AG20443 (cell line): ENCODE results near the gene HEATR9.

Source experiments
- DNase-seq: peaks from one replicate; pipeline ENCODE4 v3.0.0; 2012; ENCODE audit warnings: low spot score, mixed read lengths

HEATR9 gene

DNA sequence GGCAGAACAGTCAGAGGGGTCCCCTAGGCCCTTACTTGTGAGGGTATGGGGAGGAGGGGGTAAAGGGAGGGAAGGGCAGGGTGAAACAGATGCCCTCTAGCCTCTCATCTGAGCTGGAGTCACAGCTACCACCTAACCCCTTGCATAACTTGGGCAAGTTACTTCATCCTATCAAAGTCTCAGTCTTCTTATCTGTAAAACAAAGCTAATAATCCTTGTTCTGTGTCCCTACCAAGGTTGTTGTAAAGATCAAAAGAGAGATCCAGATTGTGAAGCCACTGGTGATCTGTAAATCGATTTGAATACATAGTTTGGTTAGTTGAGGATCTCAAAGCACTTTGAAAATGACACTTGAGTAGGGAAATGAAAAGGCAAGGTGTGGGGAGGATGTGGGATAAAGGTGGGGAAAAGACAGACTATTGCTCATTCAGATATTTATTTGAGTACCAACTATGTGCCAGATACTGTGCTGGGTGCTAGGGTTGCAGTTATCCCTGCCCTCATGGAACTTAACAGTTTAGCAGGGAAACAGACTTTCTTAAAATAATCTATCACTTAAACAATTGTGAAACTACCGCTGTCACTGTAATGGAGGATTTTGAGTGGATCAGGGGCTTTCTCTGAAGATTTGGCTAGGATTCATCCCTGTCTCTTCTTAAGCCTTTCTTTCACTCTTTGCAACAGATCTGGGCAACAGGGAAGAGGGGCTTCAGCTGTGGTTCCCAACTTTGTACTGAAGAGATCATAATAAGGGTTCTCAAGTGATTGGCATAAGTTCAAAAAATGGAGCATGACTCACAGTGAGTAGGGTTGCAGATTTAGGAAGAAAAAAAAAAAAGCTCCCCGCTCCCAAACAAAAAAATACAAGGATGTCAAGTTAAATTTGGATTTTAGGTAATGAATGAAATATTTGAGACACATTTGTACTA lies 3.0 kb downstream of the HEATR9 start:
- DNase-seq, result no peak

- no peak for DNase-seq
Measured at GRCh38 chr17:35864853-35865252, 3.8 kb downstream of the HEATR9 start.

GRCh38 chr17:35856603-35857002 lies 12.1 kb downstream of the HEATR9 start:
- DNase-seq, result no peak

- no peak for DNase-seq
Measured at GRCh38 chr17:35855965-35856364, 12.7 kb downstream of the HEATR9 start.

GRCh38 chr17:35849469-35850348 lies 19.0 kb downstream of the HEATR9 start:
- DNase-seq, result peak; percentile 59

DNA sequence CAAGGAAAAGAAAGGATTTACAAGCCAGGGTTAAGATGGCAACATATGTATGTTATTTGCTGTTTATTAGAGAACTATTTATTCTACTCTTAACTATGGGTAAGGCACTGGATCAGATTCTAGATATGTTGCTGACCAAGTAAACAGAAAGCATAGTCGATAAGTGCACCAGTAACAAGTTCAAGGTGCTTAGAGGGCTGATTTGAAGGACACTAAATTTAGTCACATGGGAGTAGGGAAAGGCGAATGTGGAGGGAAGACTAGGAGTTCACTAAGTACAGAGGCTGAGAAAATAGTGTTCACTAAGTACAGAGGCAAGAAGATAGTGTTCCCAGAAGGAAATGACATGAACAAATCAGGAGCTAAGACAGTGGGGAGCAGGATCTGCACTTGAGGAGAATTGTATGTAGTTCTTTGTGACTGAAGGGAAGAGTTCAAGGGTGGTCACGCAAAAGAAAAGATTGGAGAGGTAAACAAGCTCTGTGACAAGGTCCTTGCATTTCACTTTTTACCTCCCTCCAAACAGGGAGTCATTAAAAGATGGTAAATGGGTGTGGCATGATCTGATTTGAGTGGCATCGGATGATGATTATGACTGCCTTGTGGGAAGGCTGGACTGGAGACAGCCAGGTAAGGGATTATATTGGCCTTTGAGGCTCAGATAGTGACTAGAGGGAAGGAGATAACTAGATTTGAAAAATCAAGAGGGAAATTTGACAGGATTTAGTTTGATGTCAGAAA lies 20.9 kb downstream of the HEATR9 start:
- no peak for DNase-seq

DNA sequence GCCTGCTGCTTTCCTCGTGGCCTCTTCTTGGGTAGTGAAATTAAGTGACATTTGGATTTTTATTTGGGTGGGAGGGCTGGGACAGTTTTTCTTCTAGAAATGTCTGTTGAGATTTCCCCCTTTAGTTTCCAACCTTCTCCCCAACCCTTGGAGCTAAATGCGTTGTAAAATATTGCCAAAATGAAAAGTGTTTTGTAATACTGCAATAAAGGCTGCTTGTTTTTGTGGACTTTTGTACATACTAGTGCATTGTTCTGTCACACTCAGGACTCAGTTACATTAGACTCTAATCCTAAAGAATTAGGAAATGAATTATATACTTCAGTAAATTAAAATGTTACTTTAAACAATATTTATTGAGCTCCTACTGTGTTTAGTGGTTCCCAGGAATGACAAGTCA lies 21.7 kb downstream of the HEATR9 start:
- DNase-seq, result no peak

DNA sequence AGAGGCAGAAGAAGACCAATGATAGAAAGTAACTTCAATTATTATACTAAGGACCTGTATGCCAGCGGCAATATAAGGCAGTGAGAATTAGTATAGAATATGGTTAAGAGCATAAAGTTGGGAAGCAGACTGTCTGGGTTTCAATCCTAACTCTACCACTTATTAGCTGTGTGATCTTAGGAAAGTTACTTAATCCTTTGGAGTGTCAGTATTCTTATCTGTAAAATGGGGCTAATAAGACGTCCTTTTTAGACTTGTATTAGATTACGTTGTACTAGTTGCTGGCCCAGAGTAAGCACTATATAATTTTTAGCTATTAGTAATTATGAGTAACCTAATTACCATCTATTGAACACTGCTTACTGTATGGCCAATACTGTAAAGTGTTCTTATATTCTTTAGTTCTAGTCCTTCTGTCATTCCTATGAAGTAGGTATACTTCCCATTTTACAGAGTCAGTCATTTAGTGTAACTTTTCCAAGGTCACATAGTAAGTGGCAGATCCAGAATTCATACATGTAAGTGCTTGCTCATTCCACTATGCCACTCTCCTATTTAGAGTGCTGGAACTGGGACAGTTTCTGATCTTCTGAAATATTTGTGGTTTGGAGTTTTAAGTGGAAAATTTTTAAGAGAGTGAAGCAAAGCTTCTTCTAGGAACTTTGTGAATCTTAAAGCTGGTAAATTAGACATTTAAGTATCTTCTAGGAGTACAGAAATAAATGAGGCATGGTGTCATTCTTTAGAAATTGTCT lies 22.5 kb downstream of the HEATR9 start:
- peak; percentile 60 for DNase-seq

- DNase-seq, result no peak
Measured at GRCh38 chr17:35844547-35844946, 24.1 kb downstream of the HEATR9 start.

DNA sequence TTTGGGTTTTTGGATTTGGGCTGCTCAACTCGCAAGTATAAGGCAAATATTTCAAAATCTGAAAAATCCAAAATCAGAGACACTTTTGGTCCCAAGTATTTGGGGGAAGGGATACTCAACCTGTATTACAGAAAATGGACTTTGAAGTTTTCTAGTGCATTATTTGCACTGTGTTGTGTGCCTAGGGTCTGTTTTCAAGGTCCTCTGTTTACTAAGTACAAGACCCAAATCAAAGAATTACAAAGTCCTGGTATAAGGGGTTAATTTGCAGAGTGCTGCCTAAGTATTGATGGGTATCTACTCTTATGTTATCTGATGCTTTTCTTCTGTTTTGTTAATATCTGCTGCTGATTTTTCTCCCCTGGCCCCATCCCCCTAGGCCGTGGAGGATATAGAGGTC lies 25.0 kb downstream of the HEATR9 start:
- no peak for DNase-seq

DNA sequence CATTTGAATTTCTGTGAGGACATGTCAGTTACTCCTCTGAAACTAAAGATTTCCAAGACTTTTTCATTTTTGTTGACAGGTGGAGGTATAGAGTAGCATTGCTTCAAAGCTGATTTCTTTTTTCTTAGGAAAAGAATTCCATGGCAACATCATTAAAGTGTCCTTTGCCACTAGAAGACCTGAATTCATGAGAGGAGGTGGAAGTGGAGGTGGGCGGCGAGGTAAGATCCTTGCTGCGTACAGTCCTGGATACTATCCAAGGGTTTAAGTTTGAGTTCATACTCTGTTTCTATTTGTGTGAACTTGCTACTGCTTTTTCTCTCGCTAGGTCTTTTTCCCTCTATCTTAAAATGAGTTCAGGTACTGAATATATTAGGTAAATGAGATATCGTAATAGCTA lies 26.5 kb downstream of the HEATR9 start:
- DNase-seq, result no peak

DNA sequence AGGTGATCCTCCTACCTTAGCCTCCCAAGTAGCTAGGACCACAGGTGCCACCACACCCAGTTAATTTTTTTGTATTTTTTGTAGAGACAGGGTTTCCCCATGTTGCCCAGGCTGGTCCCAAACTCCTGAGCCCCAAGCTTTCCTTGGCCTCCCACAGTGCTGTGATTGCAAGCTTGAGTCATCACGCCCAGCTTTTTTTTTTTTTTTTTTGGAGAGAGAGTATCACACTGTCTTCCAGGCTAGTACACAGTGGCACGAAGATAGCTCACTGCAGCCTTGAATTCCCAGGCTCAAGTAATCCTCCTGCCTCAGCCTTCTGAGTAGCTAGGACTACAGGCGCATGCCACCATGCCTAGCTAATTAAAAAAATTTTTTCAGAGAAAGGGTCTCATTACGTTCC lies 27.2 kb downstream of the HEATR9 start:
- DNase-seq, result no peak

GRCh38 chr17:35841101-35841500 lies 27.6 kb downstream of the HEATR9 start:
- no peak for DNase-seq

- DNase-seq, result no peak
Measured at GRCh38 chr17:35825206-35825605, 43.5 kb downstream of the HEATR9 start.

DNA sequence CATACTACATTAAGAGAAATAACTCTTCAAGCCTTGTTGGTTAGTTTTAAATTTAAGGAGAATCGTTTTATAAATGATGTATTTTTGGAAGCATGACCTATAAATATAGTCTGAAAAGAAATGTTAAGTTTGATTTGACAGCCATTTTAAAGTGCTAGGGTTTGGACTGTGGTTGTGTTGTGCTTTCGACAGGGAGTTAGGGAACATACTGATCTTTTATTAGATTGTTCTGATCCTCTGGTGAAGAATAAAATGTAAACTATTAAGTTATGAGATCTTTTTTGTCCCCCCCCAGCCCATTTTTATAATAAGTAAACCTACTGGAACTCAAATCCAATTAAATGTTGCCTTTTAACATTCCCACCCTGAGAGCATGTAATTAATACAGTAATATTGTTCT lies 47.4 kb downstream of the HEATR9 start:
- no peak for DNase-seq

DNA sequence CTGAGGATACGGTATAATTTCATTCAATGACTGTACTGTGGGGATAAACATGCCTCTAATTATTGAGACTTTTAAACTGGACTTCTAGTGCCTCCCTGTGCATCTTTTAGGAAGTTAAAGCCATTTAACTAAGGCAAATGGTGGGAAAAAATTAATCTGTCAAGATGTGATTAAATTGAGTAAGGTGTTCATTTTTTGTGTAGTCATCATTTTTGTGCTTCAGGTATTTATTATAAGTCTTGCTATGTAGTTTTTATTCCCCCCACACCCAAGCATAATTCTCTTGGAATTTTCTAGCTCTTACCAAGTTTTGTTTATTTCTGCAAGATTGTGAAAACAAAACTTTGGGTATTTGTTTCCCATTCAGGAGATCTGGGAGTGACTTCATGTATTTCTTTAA lies 49.2 kb downstream of the HEATR9 start:
- DNase-seq, result no peak

GRCh38 chr17:35817196-35817595 lies 51.5 kb downstream of the HEATR9 start:
- DNase-seq, result no peak

- DNase-seq, result no peak
Measured at GRCh38 chr17:35816723-35817122, 52.0 kb downstream of the HEATR9 start.

GRCh38 chr17:35812456-35812855 lies 56.2 kb downstream of the HEATR9 start:
- no peak for DNase-seq

DNA sequence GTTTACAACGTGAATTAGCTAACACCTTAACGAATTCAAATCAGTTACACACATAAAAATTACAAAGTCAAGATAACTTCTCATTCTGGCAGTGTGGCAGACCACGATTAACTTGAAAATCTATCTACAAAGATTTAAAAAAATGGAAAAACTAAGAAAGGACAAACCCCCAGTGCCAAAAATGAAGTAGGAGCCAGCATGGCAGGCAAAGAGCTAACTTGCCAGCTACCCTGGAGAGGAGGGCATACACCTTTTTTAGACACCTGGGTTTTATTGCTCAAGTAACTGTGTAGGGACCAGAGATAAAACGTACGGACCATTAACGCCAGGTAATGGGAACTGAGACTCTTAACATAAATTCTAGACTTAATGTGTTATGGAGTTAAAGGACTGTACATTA lies 56.9 kb downstream of the HEATR9 start:
- DNase-seq, result no peak

GRCh38 chr17:35809855-35810461 lies 58.7 kb downstream of the HEATR9 start:
- DNase-seq, result peak; percentile 32
